ENCODE results near the gene DROSHA. TPM values are rescaled to one million over a fixed set of nuclear protein-coding genes. Genes with fewer than 3 reads are reported as not detected.

The DROSHA gene
- total RNA-seq, 2 experiments from 2014 or later = 69.8 to 74.3 TPM

- H3K27ac Mint-ChIP-seq = no peak overlapping the region
- no peaks in the 10 kb centered on the region for H3K27me3 Mint-ChIP-seq (ENCODE audit: low read depth)
- ChIA-PET POLR2A (no interaction called here), CTCF (no interaction called here)
- H3K4me3 Mint-ChIP-seq = no peak overlapping the region
- H3K36me3 Mint-ChIP-seq (ENCODE audit: low read depth) = peaks cover 85% of the 10 kb centered on the region
- peaks cover 4% of the 10 kb centered on the region for H3K9me3 Mint-ChIP-seq (ENCODE audit: insufficient read depth)
- DNase-seq (no peak), ATAC-seq (no peak)
- no peaks in the 10 kb centered on the region for H3K4me1 Mint-ChIP-seq (ENCODE audit: low read depth)
Measured at GRCh38 chr5:31463351-31463750, 68.5 kb downstream of the DROSHA start.

- no peak for ATAC-seq
Measured at GRCh38 chr5:31459594-31459993, 72.3 kb downstream of the DROSHA start.

GRCh38 chr5:31455172-31455571 is 76.7 kb downstream of the DROSHA start:
- POLR2A ChIA-PET = no interaction called here
- DNase-seq (no peak), ATAC-seq (no peak)
- Mint-ChIP-seq H3K4me1 (ENCODE audit: low read depth) (peaks cover 4% of the 10 kb centered on the region), H3K9me3 (ENCODE audit: insufficient read depth) (peaks cover 10% of the 10 kb centered on the region), H3K27me3 (ENCODE audit: low read depth) (no peaks in the 10 kb centered on the region), H3K27ac (no peak overlapping the region), H3K36me3 (ENCODE audit: low read depth) (peaks cover 59% of the 10 kb centered on the region), H3K4me3 (no peak overlapping the region)
- CTCF ChIA-PET = no interaction called here

More at GRCh38 chr5:31459594-31459993, 72.3 kb downstream of the DROSHA start:
- Mint-ChIP-seq H3K9me3 (ENCODE audit: insufficient read depth) (peaks cover 13% of the 10 kb centered on the region), H3K4me3 (no peak overlapping the region), H3K4me1 (ENCODE audit: low read depth) (no peaks in the 10 kb centered on the region), H3K36me3 (ENCODE audit: low read depth) (peaks cover 79% of the 10 kb centered on the region), H3K27ac (no peak overlapping the region), H3K27me3 (ENCODE audit: low read depth) (no peaks in the 10 kb centered on the region)
- POLR2A ChIA-PET = no interaction called here
- CTCF ChIA-PET = no interaction called here
- no peak for DNase-seq

DNA sequence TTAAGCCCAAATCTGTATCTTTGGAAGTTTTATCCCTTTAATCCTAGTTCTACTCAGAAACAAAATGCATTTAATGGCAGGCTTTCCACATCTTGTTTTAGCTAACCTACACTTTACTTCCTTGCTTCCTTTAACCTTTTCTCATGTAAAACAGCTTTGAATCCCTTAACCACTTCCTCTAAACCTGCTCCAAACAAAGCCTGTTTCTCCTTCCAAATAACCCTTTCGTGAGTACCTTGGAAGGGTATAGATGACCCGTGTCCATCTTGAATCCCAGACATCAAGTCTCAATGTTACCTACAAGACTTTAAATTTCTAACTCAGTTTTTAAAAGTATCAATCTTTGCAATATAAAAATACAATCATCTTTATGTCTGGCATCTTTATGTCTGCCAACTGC is 78.4 kb downstream of the DROSHA start:
- peaks cover 4% of the 10 kb centered on the region for H3K4me1 Mint-ChIP-seq (ENCODE audit: low read depth)
- H3K27ac Mint-ChIP-seq = no peak overlapping the region
- no peak for DNase-seq
- H3K4me3 Mint-ChIP-seq = no peak overlapping the region
- ATAC-seq = no peak
- ChIA-PET POLR2A (no interaction called here), CTCF (no interaction called here)
- H3K27me3 Mint-ChIP-seq (ENCODE audit: low read depth) = no peaks in the 10 kb centered on the region
- peaks cover 58% of the 10 kb centered on the region for H3K36me3 Mint-ChIP-seq (ENCODE audit: low read depth)
- peaks cover 10% of the 10 kb centered on the region for H3K9me3 Mint-ChIP-seq (ENCODE audit: insufficient read depth)

GRCh38 chr5:31452314-31452713 is 79.6 kb downstream of the DROSHA start:
- H3K36me3 Mint-ChIP-seq (ENCODE audit: low read depth) = peaks cover 59% of the 10 kb centered on the region
- ChIA-PET POLR2A (no interaction called here), CTCF (no interaction called here)
- H3K27me3 Mint-ChIP-seq (ENCODE audit: low read depth) = no peaks in the 10 kb centered on the region
- H3K4me3 Mint-ChIP-seq = no peak overlapping the region
- ATAC-seq = no peak
- no peak overlapping the region for H3K27ac Mint-ChIP-seq
- H3K4me1 Mint-ChIP-seq (ENCODE audit: low read depth) = peaks cover 4% of the 10 kb centered on the region
- H3K9me3 Mint-ChIP-seq (ENCODE audit: insufficient read depth) = peaks cover 10% of the 10 kb centered on the region
- no peak for DNase-seq

GRCh38 chr5:31449962-31450361 is 81.9 kb downstream of the DROSHA start:
- H3K9me3 Mint-ChIP-seq (ENCODE audit: insufficient read depth) = peaks cover 1% of the 10 kb centered on the region

DNA sequence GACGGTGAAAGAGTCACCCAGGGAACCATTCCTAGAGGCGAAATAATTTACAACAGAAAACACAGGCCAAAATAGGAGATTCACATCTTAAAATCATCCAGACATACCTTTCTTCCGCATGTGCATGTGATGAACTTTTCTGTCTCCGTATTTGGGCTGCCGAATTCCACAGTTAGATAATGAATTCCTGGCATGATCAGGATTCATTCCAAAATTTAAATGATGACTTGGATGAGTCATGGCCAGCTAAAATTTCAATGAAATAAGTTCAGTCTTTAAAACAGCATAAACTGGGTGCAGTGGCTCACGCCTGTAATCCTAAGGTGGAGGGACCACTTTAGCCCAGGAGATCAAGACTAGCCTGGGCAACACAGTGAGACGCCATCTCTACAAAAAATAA is 82.7 kb downstream of the DROSHA start:
- peaks cover 65% of the 10 kb centered on the region for H3K36me3 Mint-ChIP-seq (ENCODE audit: low read depth)
- H3K9me3 Mint-ChIP-seq (ENCODE audit: insufficient read depth) = no peaks in the 10 kb centered on the region
- H3K4me3 Mint-ChIP-seq = no peak overlapping the region
- DNase-seq = no peak
- CTCF ChIA-PET = no interaction called here
- peaks cover 4% of the 10 kb centered on the region for H3K4me1 Mint-ChIP-seq (ENCODE audit: low read depth)
- H3K27me3 Mint-ChIP-seq (ENCODE audit: low read depth) = no peaks in the 10 kb centered on the region
- no peak for ATAC-seq
- POLR2A ChIA-PET = no interaction called here
- H3K27ac Mint-ChIP-seq = no peak overlapping the region

More at GRCh38 chr5:31449962-31450361, 81.9 kb downstream of the DROSHA start:
- no peaks in the 10 kb centered on the region for H3K27me3 Mint-ChIP-seq (ENCODE audit: low read depth)
- no peak overlapping the region for H3K4me3 Mint-ChIP-seq
- CTCF ChIA-PET = no interaction called here
- H3K36me3 Mint-ChIP-seq (ENCODE audit: low read depth) = peaks cover 60% of the 10 kb centered on the region
- DNase-seq = no peak
- no peak overlapping the region for H3K27ac Mint-ChIP-seq
- POLR2A ChIA-PET = no interaction called here
- H3K4me1 Mint-ChIP-seq (ENCODE audit: low read depth) = peaks cover 4% of the 10 kb centered on the region
- no peak for ATAC-seq

DNA sequence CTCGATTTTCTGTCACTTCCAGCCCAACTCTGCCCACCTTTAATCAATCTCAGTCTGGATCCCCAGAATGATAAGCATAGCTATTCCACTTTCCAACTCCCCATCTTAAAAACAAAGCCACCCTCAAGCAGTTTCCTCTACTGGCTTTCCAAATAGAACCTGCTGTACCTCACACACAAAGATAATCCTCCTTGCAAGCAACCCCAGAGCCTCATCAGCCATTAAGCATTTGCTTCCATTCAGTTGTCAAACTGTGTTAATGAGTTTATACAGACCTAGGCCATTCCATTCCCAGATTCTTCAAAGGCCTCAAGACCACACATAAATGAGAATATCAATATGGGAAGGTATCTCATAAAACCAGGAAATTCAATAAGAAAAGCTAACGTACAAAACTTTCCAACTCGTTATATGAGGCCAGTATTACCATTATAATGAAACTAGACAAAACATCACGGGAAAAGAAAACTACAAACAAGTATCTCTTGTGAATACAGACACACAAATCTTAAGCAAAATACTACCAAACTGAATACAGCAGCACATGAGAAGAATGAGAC is 86.8 kb downstream of the DROSHA start:
- no peak for ATAC-seq
- CTCF ChIA-PET = interaction anchor here (0.6 kb wide), 1 partner anchor 800 kb away, joined by 4 read pairs; no protein-coding TSS in a partner anchor
- Mint-ChIP-seq H3K9me3 (ENCODE audit: insufficient read depth) (no peaks in the 10 kb centered on the region), H3K27me3 (ENCODE audit: low read depth) (no peaks in the 10 kb centered on the region), H3K4me3 (no peak overlapping the region), H3K4me1 (ENCODE audit: low read depth) (no peaks in the 10 kb centered on the region), H3K36me3 (ENCODE audit: low read depth) (peaks cover 58% of the 10 kb centered on the region), H3K27ac (no peak overlapping the region)
- DNase-seq = no peak
- POLR2A ChIA-PET = no interaction called here

- DNase-seq (no peak), ATAC-seq (no peak)
- no peaks in the 10 kb centered on the region for H3K27me3 Mint-ChIP-seq (ENCODE audit: low read depth)
- H3K36me3 Mint-ChIP-seq (ENCODE audit: low read depth) = peaks cover 54% of the 10 kb centered on the region
- H3K4me1 Mint-ChIP-seq (ENCODE audit: low read depth) = no peaks in the 10 kb centered on the region
- ChIA-PET CTCF (no interaction called here), POLR2A (no interaction called here)
- H3K4me3 Mint-ChIP-seq = no peak overlapping the region
- no peaks in the 10 kb centered on the region for H3K9me3 Mint-ChIP-seq (ENCODE audit: insufficient read depth)
- no peak overlapping the region for H3K27ac Mint-ChIP-seq
Measured at GRCh38 chr5:31443572-31443971, 88.3 kb downstream of the DROSHA start.

DNA sequence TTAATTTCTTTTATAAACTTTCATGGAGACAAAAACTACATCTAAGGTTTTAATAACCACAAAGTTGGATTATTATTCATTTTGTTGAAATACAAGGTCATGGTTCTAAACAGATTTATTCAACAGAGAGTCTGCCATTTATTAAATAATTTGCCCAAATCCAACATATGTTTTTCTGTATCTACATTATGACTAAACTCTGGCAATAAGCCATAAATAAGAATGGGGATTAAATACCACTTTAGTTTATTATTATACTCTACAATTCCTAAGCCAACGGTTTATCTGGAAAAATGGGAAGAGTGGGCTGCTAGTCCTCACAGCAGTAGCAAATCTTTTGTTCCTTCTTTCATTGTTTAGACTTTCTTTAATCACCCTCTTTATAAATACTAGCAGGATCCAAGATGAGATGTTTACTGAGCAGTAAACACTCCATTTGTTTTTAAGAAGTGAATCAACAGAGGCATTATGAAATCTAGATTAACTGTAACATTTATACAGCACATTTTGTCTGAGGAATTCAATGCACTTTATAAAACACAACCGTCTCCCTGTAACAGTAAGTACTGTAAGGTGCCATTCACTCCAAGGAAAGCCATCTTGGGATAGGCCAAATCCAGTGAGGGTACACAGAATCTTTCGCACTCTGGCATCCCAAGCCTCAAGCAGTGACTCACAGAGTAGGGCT is 89.7 kb downstream of the DROSHA start:
- ChIA-PET CTCF (no interaction called here), POLR2A (no interaction called here)
- no peaks in the 10 kb centered on the region for H3K27me3 Mint-ChIP-seq (ENCODE audit: low read depth)
- no peaks in the 10 kb centered on the region for H3K9me3 Mint-ChIP-seq (ENCODE audit: insufficient read depth)
- no peaks in the 10 kb centered on the region for H3K4me1 Mint-ChIP-seq (ENCODE audit: low read depth)
- H3K4me3 Mint-ChIP-seq = no peak overlapping the region
- DNase-seq (no peak), ATAC-seq (no peak)
- H3K27ac Mint-ChIP-seq = no peak overlapping the region
- peaks cover 49% of the 10 kb centered on the region for H3K36me3 Mint-ChIP-seq (ENCODE audit: low read depth)

DNA sequence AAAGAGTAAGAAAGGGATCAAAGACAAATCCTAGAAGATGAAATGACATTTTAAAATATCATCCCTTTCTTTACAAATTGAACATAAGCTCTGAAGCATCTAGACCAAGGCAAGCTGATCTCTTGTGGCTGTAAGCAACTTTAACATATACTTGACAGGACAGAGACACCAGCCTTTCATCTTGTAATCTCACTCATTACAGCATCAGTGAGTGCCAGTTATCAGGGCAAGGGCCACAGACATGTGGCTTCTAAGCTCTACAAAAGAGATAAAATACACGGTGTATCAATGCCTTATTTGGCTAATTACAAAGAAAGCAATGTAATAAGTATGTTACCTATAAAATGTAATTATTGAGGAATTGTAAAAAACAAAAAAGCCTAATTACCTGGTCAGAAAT is 95.0 kb downstream of the DROSHA start:
- no peak overlapping the region for H3K27ac Mint-ChIP-seq
- H3K4me3 Mint-ChIP-seq = no peak overlapping the region
- ChIA-PET POLR2A (no interaction called here), CTCF (no interaction called here)
- H3K4me1 Mint-ChIP-seq (ENCODE audit: low read depth) = no peaks in the 10 kb centered on the region
- DNase-seq (no peak), ATAC-seq (no peak)
- H3K27me3 Mint-ChIP-seq (ENCODE audit: low read depth) = no peaks in the 10 kb centered on the region
- no peaks in the 10 kb centered on the region for H3K9me3 Mint-ChIP-seq (ENCODE audit: insufficient read depth)
- peaks cover 37% of the 10 kb centered on the region for H3K36me3 Mint-ChIP-seq (ENCODE audit: low read depth)

DNA sequence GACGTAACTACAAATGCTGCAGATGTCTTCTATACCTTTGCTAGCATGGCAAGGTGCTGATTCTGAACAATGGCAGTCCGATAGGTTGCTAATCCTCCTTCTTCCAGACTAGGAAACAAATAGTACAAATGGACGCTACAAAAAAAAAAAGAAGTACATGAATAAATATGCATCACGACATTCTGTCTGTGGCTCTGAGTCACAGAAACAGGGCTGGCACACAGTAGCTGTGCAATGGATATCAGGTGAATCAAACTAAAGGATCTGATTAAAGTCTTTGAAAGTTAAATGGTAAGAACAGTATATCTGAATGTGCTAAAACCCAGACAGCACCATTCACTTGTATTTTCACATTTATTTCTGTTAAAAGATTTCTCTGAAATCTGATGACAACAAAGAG is 96.2 kb downstream of the DROSHA start:
- Mint-ChIP-seq H3K4me1 (ENCODE audit: low read depth) (peaks cover 3% of the 10 kb centered on the region), H3K9me3 (ENCODE audit: insufficient read depth) (no peaks in the 10 kb centered on the region), H3K36me3 (ENCODE audit: low read depth) (peaks cover 46% of the 10 kb centered on the region), H3K4me3 (no peak overlapping the region), H3K27ac (no peak overlapping the region), H3K27me3 (ENCODE audit: low read depth) (no peaks in the 10 kb centered on the region)
- POLR2A ChIA-PET = no interaction called here
- CTCF ChIA-PET = interaction anchor here (1.1 kb wide), 1 partner anchor 10 kb away, joined by 3 read pairs; no protein-coding TSS in a partner anchor
- no peak for ATAC-seq
- no peak for DNase-seq

DNA sequence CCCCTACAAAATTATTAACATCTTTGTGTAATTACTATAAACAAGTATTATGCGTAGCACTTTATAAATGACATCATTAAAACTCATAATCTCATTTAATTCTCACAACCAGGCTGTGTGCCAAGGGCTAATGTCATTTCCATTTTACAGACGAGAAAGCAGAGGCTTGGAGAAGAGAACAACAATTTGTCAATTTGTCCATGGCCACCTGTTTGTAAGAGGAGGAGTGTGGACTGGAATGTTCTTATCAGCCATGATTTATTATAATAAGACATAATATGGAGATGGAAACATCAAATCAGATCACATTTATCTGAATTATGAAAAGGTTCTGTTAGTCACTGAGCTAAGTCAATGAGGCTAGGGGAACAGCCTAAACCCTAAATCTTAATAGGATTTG is 97.0 kb downstream of the DROSHA start:
- ATAC-seq = no peak
- Mint-ChIP-seq H3K27ac (no peak overlapping the region), H3K36me3 (ENCODE audit: low read depth) (peaks cover 50% of the 10 kb centered on the region), H3K9me3 (ENCODE audit: insufficient read depth) (no peaks in the 10 kb centered on the region), H3K4me1 (ENCODE audit: low read depth) (peaks cover 9% of the 10 kb centered on the region), H3K27me3 (ENCODE audit: low read depth) (no peaks in the 10 kb centered on the region), H3K4me3 (no peak overlapping the region)
- POLR2A ChIA-PET = no interaction called here
- no peak for DNase-seq
- CTCF ChIA-PET = interaction anchor here (1.1 kb wide), 1 partner anchor 9 kb away, joined by 3 read pairs; no protein-coding TSS in a partner anchor

Measured in activated CD8-positive, alpha-beta T cell treated with anti-CD3 and anti-CD28 coated beads, Interleukin-2, amount 10 ng/mL, durations not matched to agents 7 days and 5 days (primary cell).